Activated CD8-positive, alpha-beta memory T cell treated with anti-CD3 and anti-CD28 coated beads, Interleukin-2, amount 50 U/mL, for 24 hours (primary cell): ENCODE results near the gene PATL2.
"Not testable (repeated sequence)": the region's sequence is repeated elsewhere in the genome, so short reads cannot be mapped to it uniquely, and the experiment has no call there.

Experiments used
- DNase-seq: peaks from one replicate; pipeline ENCODE4 v3.0.0-alpha.2; 2020; ENCODE audit errors: extremely low read depth

PATL2 gene

DNA sequence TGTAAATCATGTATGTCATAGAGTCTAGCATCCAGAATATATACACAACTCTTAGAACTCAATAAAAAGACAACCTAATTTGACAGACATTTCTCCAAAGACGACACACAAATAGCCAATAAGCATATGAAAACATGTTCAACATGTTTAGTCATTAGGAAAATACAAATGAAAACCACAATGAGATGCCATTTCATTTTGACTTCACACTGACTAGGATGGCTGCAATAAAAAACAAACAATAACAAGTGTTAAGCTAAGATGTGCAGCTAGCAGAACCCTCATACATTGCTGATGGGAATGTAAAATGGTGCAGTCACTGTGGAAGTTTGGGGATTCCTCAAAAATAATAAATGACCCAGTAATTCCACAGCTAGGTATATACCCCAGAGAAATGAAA lies 64.1 kb downstream of the PATL2 start:
- DNase-seq: no peak

GRCh38 chr15:44646460-44646859 lies 64.7 kb downstream of the PATL2 start:
- DNase-seq: no peak

DNA sequence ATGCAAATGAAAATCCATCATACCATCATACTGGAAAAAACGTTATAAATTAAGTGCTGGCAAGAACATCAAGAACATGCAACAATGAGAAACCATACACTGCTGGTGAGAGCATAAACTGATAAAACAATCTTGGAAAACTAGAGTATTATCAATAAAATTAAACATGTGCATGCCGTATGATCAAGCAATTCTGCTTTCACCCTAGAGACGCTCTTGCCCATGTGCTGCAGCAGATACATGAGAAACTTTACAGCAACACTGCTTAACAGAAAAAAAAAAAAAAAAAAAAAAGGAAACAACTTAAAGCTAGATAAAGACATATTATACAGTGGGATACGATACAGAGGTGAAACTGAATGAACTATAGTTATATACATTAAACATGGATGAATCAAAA lies 69.5 kb downstream of the PATL2 start:
- no peak for DNase-seq

- no peak for DNase-seq
Observed at GRCh38 chr15:44636976-44637375, 74.1 kb downstream of the PATL2 start.

DNA sequence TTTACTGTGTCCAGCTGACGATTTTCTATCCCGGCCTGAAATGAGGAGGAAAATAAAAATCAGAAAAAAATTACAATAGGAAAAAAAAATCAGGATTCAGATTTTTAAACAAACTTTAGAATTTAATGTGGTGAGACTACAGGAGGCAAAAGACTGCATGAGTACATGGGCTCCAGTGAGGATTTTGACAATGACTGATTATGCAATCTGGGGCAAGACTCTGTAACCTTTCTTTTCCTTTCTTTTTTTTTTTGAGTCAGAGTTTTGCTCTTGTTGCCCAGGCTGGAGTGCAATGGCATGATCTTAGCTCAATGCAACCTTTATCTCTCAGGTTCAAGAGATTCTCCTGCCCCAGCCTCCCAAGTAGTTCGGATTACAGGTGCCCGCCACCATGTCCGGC lies 77.5 kb downstream of the PATL2 start:
- DNase-seq: no peak

- not testable (repeated sequence) for DNase-seq
Observed at GRCh38 chr15:44625286-44625685, 85.8 kb downstream of the PATL2 start.

DNA sequence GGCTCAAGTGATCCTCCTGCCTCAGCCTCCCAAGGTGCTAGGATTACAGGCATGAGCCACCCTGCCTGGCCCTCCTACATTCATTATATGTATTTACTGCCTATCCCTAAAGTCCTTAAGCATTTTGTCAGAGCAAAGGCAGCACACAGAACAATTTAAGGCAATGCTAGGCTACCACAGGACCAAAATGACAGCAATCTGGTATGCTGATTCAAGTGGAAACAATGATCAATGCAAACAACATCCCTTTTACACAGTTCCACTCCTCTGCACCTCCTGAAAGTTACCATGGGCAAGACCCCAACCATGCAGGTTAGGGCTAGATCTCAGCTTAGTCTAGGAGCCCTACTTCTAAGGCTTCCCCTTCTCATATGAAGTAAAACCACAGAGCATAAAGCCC lies 87.9 kb downstream of the PATL2 start:
- DNase-seq: no peak

DNA sequence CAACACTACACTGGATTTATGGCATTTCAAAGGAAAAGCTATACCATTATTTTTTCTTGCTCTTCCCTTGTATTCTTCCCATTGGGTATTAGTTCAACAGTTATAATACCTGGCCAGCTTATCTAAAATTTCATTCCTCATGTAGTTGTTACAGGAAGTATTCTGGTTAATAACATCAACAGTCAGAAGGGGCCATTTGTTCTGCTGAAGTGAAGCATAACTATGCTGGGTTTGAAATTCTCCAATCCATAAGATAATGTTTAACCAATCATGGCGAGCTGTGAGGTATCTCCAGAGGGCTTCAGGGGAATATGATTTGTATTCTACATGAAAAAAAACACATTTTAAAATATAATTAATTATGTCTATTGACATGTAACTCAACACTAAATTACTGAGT lies 91.0 kb downstream of the PATL2 start:
- DNase-seq: no peak

DNA sequence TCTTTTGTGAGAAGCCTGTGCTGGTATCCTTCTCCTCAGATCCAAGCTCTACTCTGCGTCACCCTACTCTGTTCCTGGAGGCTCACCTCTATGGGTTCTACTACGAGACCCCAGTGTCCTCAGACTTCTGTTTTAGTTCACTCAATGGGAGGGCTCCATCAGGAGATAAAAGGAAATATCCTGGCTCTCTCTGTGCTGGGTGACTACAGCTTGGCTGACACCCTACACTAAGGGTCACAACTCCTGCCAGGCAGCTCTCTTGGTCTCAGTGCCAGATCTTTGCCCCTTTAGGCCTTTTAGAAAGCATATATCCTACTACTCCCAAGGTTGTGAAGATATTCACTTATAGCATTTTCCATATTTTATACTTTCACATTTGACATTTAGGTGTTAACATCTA lies 94.1 kb downstream of the PATL2 start:
- no peak for DNase-seq
